AG09309 (cell line): ENCODE results near the gene TPPP2.

ENCODE experiments used
- DNase-seq: peaks from one replicate; pipeline ENCODE4 v3.0.0-alpha.2; 2010; ENCODE audit warnings: low read depth
- H3K4me3 ChIP-seq: 2 replicates; pipeline ENCODE4 v1.5.1; 2011; ENCODE audit warnings: mild to moderate bottlenecking, low read depth, low read length, moderate library complexity; ENCODE audit not compliant: control insufficient read depth
- TF ChIP-seq, protein P1 (sequence below): IDR thresholded peaks from 2 replicates; pipeline ENCODE4 v1.5.1; 2011; ENCODE audit warnings: mild to moderate bottlenecking, low read depth, low read length, inconsistent platforms; ENCODE audit not compliant: insufficient read depth, control insufficient read depth; ENCODE audit errors: missing control alignments

TPPP2 gene

DNA sequence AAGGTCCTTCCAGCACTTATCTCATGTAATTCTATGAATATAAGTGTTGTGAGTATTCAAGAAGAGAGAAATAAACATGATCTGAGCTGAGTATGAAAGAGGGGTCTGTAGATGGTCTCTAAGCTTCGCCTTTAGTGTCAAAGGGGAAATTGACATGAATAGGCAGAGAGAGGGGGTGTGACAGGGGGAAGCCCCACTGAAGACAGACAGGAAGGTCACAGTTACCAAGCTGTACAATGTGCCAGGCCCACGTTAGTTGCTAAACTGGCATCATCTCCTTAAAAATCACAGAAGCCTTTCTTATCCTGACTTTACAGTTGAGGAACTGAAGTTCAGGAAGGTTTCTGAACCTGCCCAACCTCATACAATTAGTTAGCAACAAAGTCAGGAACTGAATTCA is 47.7 kb downstream of the TPPP2 start:
- TF ChIP-seq, protein P1, sequence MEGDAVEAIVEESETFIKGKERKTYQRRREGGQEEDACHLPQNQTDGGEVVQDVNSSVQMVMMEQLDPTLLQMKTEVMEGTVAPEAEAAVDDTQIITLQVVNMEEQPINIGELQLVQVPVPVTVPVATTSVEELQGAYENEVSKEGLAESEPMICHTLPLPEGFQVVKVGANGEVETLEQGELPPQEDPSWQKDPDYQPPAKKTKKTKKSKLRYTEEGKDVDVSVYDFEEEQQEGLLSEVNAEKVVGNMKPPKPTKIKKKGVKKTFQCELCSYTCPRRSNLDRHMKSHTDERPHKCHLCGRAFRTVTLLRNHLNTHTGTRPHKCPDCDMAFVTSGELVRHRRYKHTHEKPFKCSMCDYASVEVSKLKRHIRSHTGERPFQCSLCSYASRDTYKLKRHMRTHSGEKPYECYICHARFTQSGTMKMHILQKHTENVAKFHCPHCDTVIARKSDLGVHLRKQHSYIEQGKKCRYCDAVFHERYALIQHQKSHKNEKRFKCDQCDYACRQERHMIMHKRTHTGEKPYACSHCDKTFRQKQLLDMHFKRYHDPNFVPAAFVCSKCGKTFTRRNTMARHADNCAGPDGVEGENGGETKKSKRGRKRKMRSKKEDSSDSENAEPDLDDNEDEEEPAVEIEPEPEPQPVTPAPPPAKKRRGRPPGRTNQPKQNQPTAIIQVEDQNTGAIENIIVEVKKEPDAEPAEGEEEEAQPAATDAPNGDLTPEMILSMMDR, result no peak
- DNase-seq, result no peak
- H3K4me3 ChIP-seq, result no peak overlapping the region

DNA sequence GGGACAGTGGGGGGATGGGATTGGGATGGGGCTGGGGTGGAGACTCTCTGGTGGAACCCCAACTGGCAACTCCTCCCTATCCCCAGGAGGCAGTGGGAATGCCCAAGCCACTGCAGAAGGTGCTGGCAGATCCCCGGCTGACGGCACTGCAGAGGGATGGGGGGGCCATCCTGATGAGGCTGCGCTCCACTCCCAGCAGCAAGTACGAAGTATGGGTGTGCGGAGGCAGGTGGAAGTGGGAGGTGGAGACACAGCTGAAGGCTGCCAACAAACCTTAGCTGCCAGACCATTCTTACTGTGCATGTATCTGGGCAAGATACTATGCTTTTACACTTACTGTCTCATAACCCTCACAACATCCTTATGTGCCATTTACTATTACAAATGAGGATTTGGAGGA is 48.3 kb downstream of the TPPP2 start:
- DNase-seq, result no peak
- TF ChIP-seq, protein P1, result no peak
- no peak overlapping the region for H3K4me3 ChIP-seq

DNA sequence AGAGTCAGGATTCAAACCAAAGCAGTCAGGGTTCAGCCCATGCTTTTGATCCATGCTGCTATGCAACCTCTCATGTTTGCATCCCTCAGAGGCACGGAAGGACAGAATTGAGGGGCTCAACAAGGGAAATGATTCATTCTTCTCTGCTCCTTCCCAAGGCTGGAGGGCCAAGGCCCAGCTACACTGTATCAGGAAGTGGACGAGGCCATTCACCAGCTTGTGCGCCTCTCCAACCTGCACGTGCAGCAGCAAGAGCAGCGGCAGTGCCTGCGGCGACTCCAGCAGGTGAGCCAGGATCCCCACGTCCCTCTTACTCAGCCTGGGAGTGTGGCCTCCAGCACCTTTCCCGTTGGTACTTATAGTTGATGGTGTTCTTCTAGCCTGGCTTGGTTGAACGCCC is 48.7 kb downstream of the TPPP2 start:
- no peak for DNase-seq
- H3K4me3 ChIP-seq, result no peak overlapping the region
- TF ChIP-seq, protein P1, result no peak

DNA sequence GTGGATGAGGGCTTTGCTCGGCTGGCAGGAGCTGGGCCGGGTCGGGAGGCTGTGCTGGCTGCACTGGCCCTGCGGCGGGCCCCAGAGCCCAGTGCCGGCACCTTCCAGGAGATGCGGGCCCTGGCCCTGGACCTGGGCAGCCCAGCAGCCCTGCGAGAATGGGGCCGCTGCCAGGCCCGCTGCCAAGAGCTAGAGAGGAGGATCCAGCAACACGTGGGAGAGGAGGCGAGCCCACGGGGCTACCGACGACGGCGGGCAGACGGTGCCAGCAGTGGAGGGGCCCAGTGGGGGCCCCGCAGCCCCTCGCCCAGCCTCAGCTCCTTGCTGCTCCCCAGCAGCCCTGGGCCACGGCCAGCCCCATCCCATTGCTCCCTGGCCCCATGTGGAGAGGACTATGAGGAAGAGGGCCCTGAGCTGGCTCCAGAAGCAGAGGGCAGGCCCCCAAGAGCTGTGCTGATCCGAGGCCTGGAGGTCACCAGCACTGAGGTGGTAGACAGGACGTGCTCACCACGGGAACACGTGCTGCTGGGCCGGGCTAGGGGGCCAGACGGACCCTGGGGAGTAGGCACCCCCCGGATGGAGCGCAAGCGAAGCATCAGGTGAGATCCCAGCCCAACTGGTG is 51.6 kb downstream of the TPPP2 start:
- DNase-seq, result no peak
- H3K4me3 ChIP-seq, result no peak overlapping the region
- TF ChIP-seq, protein P1, result no peak
